Astrocyte (in vitro differentiated cells and primary cell): ENCODE data around the gene SLC36A2. TPM values are rescaled to one million over a fixed set of nuclear protein-coding genes. Genes with fewer than 3 reads are reported as not detected.
A peak's percentile ranks its signal among the peaks of the same experiment; 100 is the strongest.

Experiments used
- DNase-seq: peaks from one replicate; pipeline ENCODE4 v3.0.0-alpha.2; 2010; ENCODE audit warnings: low read depth
- FAIRE-seq: peaks from 2 replicates; lab custom pipeline; 2011; peaks lifted over from hg19 to GRCh38; lab: Jason Lieb, UNC
- H2AFZ ChIP-seq: 2 replicates; pipeline ENCODE4 v1.6.0; 2012; ENCODE audit warnings: low read depth, low read length, inconsistent platforms
- H3K27ac ChIP-seq: 2 replicates; pipeline ENCODE4 v1.5.1; 2011; ENCODE audit warnings: low read depth, low read length, inconsistent platforms
- H3K27me3 ChIP-seq: 2 replicates; pipeline ENCODE4 v1.6.0; 2011; ENCODE audit warnings: low read length, inconsistent platforms; ENCODE audit not compliant: insufficient read depth
- H3K36me3 ChIP-seq: 2 replicates; pipeline ENCODE4 v1.5.1; 2011; ENCODE audit warnings: low read length, inconsistent platforms; ENCODE audit not compliant: insufficient read depth
- H3K4me1 ChIP-seq: 2 replicates; pipeline ENCODE4 v1.5.1; 2011; ENCODE audit warnings: low read length, inconsistent platforms; ENCODE audit not compliant: insufficient read depth
- H3K4me2 ChIP-seq: 2 replicates; pipeline ENCODE4 v1.6.0; 2012; ENCODE audit warnings: low read length, inconsistent platforms
- H3K4me3 ChIP-seq: 2 replicates; pipeline ENCODE4 v1.5.1; 2011; ENCODE audit warnings: low read depth, mild to moderate bottlenecking, low read length, inconsistent platforms; ENCODE audit not compliant: insufficient read depth
- H3K79me2 ChIP-seq: 2 replicates; pipeline ENCODE4 v1.6.0; 2012; ENCODE audit warnings: mild to moderate bottlenecking, low read length, inconsistent platforms; ENCODE audit not compliant: insufficient read depth
- H3K9ac ChIP-seq: 2 replicates; pipeline ENCODE4 v1.6.0; 2012; ENCODE audit warnings: mild to moderate bottlenecking, low read length, inconsistent platforms
- H3K9me3 ChIP-seq: 2 replicates; pipeline ENCODE4 v1.5.1; 2012; ENCODE audit warnings: low read depth, mild to moderate bottlenecking, low read length, inconsistent platforms; ENCODE audit not compliant: insufficient read depth
- H4K20me1 ChIP-seq: 2 replicates; pipeline ENCODE4 v1.6.0; 2012; ENCODE audit warnings: low read length, inconsistent platforms; ENCODE audit not compliant: insufficient read depth
- H3K27ac Mint-ChIP-seq: one replicate; pipeline ENCODE4 v1.8.0; 2021; ENCODE audit warnings: mild to moderate bottlenecking, mixed read lengths; ENCODE audit not compliant: unreplicated experiment
- H3K27me3 Mint-ChIP-seq: one replicate; pipeline ENCODE4 v1.8.0; 2021; ENCODE audit warnings: low read depth, mixed read lengths; ENCODE audit not compliant: unreplicated experiment
- H3K36me3 Mint-ChIP-seq: one replicate; pipeline ENCODE4 v1.8.0; 2021; ENCODE audit warnings: low read depth, mixed read lengths; ENCODE audit not compliant: unreplicated experiment
- H3K4me1 Mint-ChIP-seq: one replicate; pipeline ENCODE4 v1.8.0; 2021; ENCODE audit warnings: low read depth, mixed read lengths; ENCODE audit not compliant: unreplicated experiment
- H3K4me3 Mint-ChIP-seq: one replicate; pipeline ENCODE4 v1.8.0; 2021; ENCODE audit warnings: mild to moderate bottlenecking, moderate library complexity, mixed read lengths; ENCODE audit not compliant: unreplicated experiment
- H3K9me3 Mint-ChIP-seq: one replicate; pipeline ENCODE4 v1.8.0; 2021; ENCODE audit warnings: mild to moderate bottlenecking, mixed read lengths; ENCODE audit not compliant: unreplicated experiment
- EZH2 ChIP-seq: IDR thresholded peaks from 2 replicates; pipeline ENCODE4 v1.6.1; 2012; ENCODE audit warnings: mild to moderate bottlenecking, low read length, inconsistent platforms; ENCODE audit not compliant: insufficient read depth
- total RNA-seq: library from RNA; stranded (reverse); gene quantifications from 2 replicates; pipeline ENCODE4 v1.2.1, GENCODE V29; 2021
- TF ChIP-seq, protein P1 (sequence below): IDR thresholded peaks from 2 replicates; pipeline ENCODE4 v1.5.1; 2011; ENCODE audit warnings: low read depth, mild to moderate bottlenecking, inconsistent platforms, low read length, moderate library complexity; ENCODE audit not compliant: insufficient read depth

The SLC36A2 gene
- total RNA-seq, 1 donor from 2014 or later = not detected

DNA sequence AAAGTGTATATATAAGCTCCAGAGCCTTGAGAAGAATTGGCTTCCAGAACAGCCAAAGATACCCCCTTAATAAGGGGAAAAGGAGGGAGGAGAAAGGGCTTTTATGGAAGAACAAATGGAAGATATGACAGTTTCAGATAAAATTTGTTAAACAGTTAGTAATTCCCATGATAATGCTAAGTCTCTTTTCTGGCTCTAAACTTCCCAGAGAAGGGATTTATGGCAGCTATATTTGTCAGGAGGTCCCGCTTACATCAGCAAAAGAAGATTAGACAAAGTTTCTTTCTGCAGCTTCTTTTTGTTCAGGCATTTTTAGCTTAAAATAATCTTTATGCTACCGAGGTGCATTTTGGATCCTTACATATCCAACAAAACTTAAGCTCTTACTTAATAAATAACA is 29.5 kb downstream of the SLC36A2 start:
- TF ChIP-seq EZH2 = no peak
- TF ChIP-seq, protein P1, sequence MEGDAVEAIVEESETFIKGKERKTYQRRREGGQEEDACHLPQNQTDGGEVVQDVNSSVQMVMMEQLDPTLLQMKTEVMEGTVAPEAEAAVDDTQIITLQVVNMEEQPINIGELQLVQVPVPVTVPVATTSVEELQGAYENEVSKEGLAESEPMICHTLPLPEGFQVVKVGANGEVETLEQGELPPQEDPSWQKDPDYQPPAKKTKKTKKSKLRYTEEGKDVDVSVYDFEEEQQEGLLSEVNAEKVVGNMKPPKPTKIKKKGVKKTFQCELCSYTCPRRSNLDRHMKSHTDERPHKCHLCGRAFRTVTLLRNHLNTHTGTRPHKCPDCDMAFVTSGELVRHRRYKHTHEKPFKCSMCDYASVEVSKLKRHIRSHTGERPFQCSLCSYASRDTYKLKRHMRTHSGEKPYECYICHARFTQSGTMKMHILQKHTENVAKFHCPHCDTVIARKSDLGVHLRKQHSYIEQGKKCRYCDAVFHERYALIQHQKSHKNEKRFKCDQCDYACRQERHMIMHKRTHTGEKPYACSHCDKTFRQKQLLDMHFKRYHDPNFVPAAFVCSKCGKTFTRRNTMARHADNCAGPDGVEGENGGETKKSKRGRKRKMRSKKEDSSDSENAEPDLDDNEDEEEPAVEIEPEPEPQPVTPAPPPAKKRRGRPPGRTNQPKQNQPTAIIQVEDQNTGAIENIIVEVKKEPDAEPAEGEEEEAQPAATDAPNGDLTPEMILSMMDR = no peak

DNA sequence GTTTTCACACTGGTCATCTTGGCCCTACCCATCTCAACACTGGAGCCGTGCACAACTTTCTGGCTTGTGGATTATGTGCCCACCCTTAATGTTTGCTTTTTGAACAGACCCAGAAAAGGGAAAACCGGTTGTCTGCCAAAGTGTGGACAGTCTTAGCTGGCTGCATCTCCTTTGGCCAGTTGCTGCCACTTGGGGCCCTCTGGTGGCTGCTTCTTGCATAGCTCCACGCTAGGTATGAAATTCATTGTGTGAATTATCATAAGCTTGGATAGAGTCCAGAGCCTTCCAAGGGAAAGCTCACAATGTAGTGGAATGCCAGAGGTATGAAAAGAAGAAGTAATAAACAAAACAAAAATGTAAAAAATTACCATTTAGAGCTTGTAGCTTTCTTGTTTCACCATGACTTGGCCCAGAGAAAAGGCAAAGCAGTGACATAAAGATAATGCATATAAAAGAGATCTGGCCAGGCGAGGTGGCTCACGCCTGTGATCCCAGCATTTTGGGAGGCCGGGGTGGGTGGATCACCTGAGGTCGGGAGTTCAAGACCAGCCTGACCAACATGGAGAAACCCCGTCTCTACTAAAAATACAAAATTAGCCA is 31.3 kb downstream of the SLC36A2 start:
- Histone ChIP-seq H3K9me3 (no peaks in the 10 kb centered on the region), H3K36me3 (no peaks in the 10 kb centered on the region), H3K4me2 (no peak overlapping the region), H3K27ac (no peak overlapping the region), H3K9ac (no peak overlapping the region), H4K20me1 (no peaks in the 10 kb centered on the region), H3K79me2 (no peaks in the 10 kb centered on the region), H3K4me3 (no peak overlapping the region), H3K4me1 (no peaks in the 10 kb centered on the region), H2AFZ (no peak overlapping the region), H3K27me3 (no peaks in the 10 kb centered on the region)
- Mint-ChIP-seq H3K36me3 (no peaks in the 10 kb centered on the region), H3K4me1 (no peaks in the 10 kb centered on the region), H3K4me3 (no peak overlapping the region), H3K27me3 (peaks cover 9% of the 10 kb centered on the region), H3K9me3 (peaks cover 5% of the 10 kb centered on the region), H3K27ac (no peak overlapping the region)
- DNase-seq (peak; percentile 19), FAIRE-seq (no peak)
- no peak for TF ChIP-seq EZH2
- TF ChIP-seq, protein P1 = peak; percentile 86

More for the DNA sequence above, 29.5 kb downstream of the SLC36A2 start:
- Histone ChIP-seq H3K4me3 (no peak overlapping the region), H3K27me3 (no peaks in the 10 kb centered on the region), H4K20me1 (no peaks in the 10 kb centered on the region), H3K36me3 (no peaks in the 10 kb centered on the region), H3K9ac (no peak overlapping the region), H3K9me3 (no peaks in the 10 kb centered on the region), H3K27ac (no peak overlapping the region), H3K79me2 (no peaks in the 10 kb centered on the region), H2AFZ (no peak overlapping the region), H3K4me1 (no peaks in the 10 kb centered on the region), H3K4me2 (no peak overlapping the region)
- Mint-ChIP-seq H3K4me1 (no peaks in the 10 kb centered on the region), H3K27ac (no peak overlapping the region), H3K4me3 (no peak overlapping the region), H3K36me3 (no peaks in the 10 kb centered on the region), H3K9me3 (no peaks in the 10 kb centered on the region), H3K27me3 (peaks cover 9% of the 10 kb centered on the region)
- DNase-seq (no peak), FAIRE-seq (no peak)

DNA sequence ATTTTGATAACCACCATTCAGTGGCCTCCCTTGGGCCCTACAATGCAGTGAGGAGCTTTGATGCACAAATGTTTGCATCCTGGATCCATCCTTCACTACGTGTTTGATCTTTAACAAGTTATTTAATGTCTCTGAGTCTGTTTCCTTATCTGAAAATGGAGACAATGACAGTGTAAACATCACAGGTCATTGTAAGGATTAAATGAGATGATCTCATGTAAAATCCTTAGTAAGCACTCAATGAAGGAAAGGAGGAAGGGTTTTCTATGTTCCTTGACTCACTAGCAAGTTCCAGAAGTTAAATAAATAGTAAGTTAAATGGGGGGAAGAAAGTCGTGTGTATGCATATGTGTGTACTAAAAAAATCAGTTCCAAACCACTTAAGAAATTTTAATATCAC is 34.0 kb downstream of the SLC36A2 start:
- H2AFZ ChIP-seq = no peak overlapping the region
- DNase-seq (no peak), FAIRE-seq (no peak)
- peaks cover 9% of the 10 kb centered on the region for H3K27me3 Mint-ChIP-seq
- H3K9me3 Mint-ChIP-seq = peaks cover 18% of the 10 kb centered on the region
- no peak for TF ChIP-seq EZH2
- TF ChIP-seq, protein P1 = no peak
- no peaks in the 10 kb centered on the region for H4K20me1 ChIP-seq
- H3K79me2 ChIP-seq = no peaks in the 10 kb centered on the region
- H3K9me3 ChIP-seq = no peaks in the 10 kb centered on the region
- H3K4me2 ChIP-seq = no peak overlapping the region
- H3K27me3 ChIP-seq = no peaks in the 10 kb centered on the region
- H3K27ac ChIP-seq = no peak overlapping the region
- H3K36me3 Mint-ChIP-seq = no peaks in the 10 kb centered on the region
- H3K4me3 Mint-ChIP-seq = no peak overlapping the region
- no peak overlapping the region for H3K9ac ChIP-seq
- H3K4me1 ChIP-seq = no peaks in the 10 kb centered on the region
- no peaks in the 10 kb centered on the region for H3K4me1 Mint-ChIP-seq
- no peak overlapping the region for H3K4me3 ChIP-seq
- no peaks in the 10 kb centered on the region for H3K36me3 ChIP-seq
- H3K27ac Mint-ChIP-seq = no peak overlapping the region
